GM10266 (cell line): Measurements from ENCODE around the gene PPP2R2D.

ENCODE experiments used
- DNase-seq: peaks from one replicate; pipeline ENCODE4 v3.0.0; 2012; ENCODE audit errors: extremely low spot score
- CTCF ChIP-seq: IDR thresholded peaks from 2 replicates; pipeline ENCODE4 v1.5.1; 2012; ENCODE audit warnings: mild to moderate bottlenecking, low read depth; ENCODE audit not compliant: control insufficient read depth, insufficient read depth; ENCODE audit errors: missing control alignments

PPP2R2D gene

GRCh38 chr10:131933016-131933695 is 32.3 kb downstream of the PPP2R2D start:
- TF ChIP-seq CTCF: no peak
- no peak for DNase-seq

- TF ChIP-seq CTCF: no peak
- DNase-seq: no peak
These were observed 32.9 kb downstream of the PPP2R2D start for GRCh38 chr10:131933696-131934086.

- no peak for DNase-seq
- no peak for TF ChIP-seq CTCF
These were observed 34.0 kb downstream of the PPP2R2D start for GRCh38 chr10:131934769-131935168.

- no peak for DNase-seq
- no peak for TF ChIP-seq CTCF
These were observed 34.5 kb downstream of the PPP2R2D start for GRCh38 chr10:131935260-131935659.

GRCh38 chr10:131936294-131936693 is 35.5 kb downstream of the PPP2R2D start:
- no peak for TF ChIP-seq CTCF
- no peak for DNase-seq

GRCh38 chr10:131936736-131937135 is 35.9 kb downstream of the PPP2R2D start:
- TF ChIP-seq CTCF: no peak
- DNase-seq: no peak

GRCh38 chr10:131937836-131938235 is 37.0 kb downstream of the PPP2R2D start:
- TF ChIP-seq CTCF: no peak
- no peak for DNase-seq
